Sigmoid colon (tissue), 7 donors: ENCODE data around the gene DHX15. TPM values are rescaled to one million over a fixed set of nuclear protein-coding genes. Genes with fewer than 3 reads are reported as not detected.

ENCODE experiments used
- DNase-seq: peaks from one replicate; pipeline ENCODE4 v3.0.0-alpha.2; 2019
- H3K27ac ChIP-seq, 4 donors: fragments of 200-600 bp; sonication (generic); one replicate each; pipeline ENCODE4 v1.5.1; 2016 to 2019; ENCODE audit warnings: mild to moderate bottlenecking in 1 of 4
- H3K27me3 ChIP-seq, 3 donors: fragments of 200-600 bp; sonication (generic); one replicate each; pipeline ENCODE4 v1.5.1; 2019; ENCODE audit warnings: mild to moderate bottlenecking in 1 of 3
- H3K36me3 ChIP-seq, 4 donors: fragments of 200-600 bp; sonication (generic); one replicate each; pipeline ENCODE4 v1.5.1; 2016 to 2019
- H3K4me1 ChIP-seq, 4 donors: fragments of 200-600 bp; sonication (generic); one replicate each; pipeline ENCODE4 v1.5.1; 2017 to 2019
- H3K4me3 ChIP-seq, 4 donors: fragments of 200-600 bp; sonication (generic); one replicate each; pipeline ENCODE4 v1.5.1; 2017 to 2019; ENCODE audit warnings: mild to moderate bottlenecking in 2 of 4, moderate library complexity in 1 of 4
- H3K9me3 ChIP-seq, 4 donors: fragments of 200-600 bp in 3 of 4; sonication (generic) in 3 of 4; one replicate each; pipeline versions ENCODE4 v1.5.1 to v1.6.1; 2013 to 2019
- EP300 ChIP-seq, 4 donors: sonication (generic); formaldehyde crosslinking; IDR thresholded peaks; one replicate each; pipeline ENCODE4 v1.6.1; 2017; ENCODE audit warnings: antibody characterized with exemption in 4 of 4
- POLR2A ChIP-seq, 2 donors: fragments of 450-650 bp; IDR thresholded peaks; one replicate each; pipeline ENCODE4 v1.6.1; 2016; ENCODE audit warnings: antibody characterized with exemption in 2 of 2, mild to moderate bottlenecking in 2 of 2, moderate library complexity in 2 of 2
- POLR2AphosphoS5 ChIP-seq, 4 donors: sonication (generic); formaldehyde crosslinking; IDR thresholded peaks; one replicate each; pipeline ENCODE4 v1.6.1; 2017; ENCODE audit warnings: antibody characterized with exemption in 4 of 4
- WGBS, 2 donors: extraction: QIAGEN DNeasy Blood & Tissue Kit; methylation state at CpG; one replicate each; pipeline ENCODE4 v1.1.7; 2013; 5-methylcytosine and 5-hydroxymethylcytosine counted together
- intact Hi-C: fragments of 100-400 bp; cut with DNase I; formaldehyde crosslinking; loops from one replicate; pipeline ENCODE4 v1.15.1; 2023
- polyA plus RNA-seq, 3 donors: library from polyadenylated mRNA; stranded (reverse); fragments of 200-250 nt; gene quantifications; one replicate each; pipeline ENCODE4 v1.2.3, GENCODE V29; 2013
- small RNA-seq, 3 donors: library from RNA; depleted of rRNA; stranded (forward); fragments of <200 nt; gene quantifications; one replicate each; pipeline ENCODE3, GENCODE V24; 2016
- total RNA-seq, 4 donors: library from RNA; depleted of rRNA; stranded (reverse); fragments of >200 nt; gene quantifications; one replicate each; pipeline ENCODE4 v1.1.0, GENCODE V29; 2016
- TF ChIP-seq, protein P1 (sequence below), 4 experiments: fragments of 450-650 bp in 3 of 4; fragments of 200-600 bp in 1 of 4; IDR thresholded peaks; one replicate each; pipeline ENCODE4 v1.5.1; 2016 to 2019; ENCODE audit warnings: antibody characterized with exemption in 4 of 4, mild to moderate bottlenecking in 3 of 4, moderate library complexity in 2 of 4
- donor health status: healthy with polysubstance abuse.
- donor health status: Bipolar disorder and iron deficiency.
- donor health status: healthy.

Gene DHX15
- total and polyA plus RNA-seq, 7 donors, result 53.5 to 136 (median 103) TPM

DNA sequence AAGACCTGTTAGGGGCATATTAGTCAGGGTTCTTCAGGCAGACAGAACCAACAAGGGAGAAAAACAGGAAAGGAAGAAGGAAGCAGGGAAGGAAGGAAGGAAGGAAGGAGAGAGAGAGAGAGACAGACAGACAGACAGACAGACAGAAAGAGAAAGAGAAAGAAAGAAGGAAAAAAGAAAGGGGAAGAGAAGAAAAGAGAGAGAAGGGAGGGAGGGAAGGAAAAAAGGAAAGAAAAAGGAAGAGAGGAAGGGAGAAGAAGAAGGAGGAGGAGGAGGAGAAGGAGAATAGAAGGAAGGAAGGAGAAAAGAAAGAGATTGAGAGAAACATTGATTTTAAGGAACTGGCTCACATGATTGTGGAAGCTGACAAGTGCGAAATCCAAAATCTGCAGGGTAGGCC is 89.0 kb downstream of the DHX15 start:
- 92 to 93% methylated on average over 1 of the region's 1 CpG for WGBS, 2 donors
- H3K27ac ChIP-seq, result no peak overlapping the region
- DNase-seq, result no peak
- TF ChIP-seq POLR2A (IDR thresholded peaks at IDR 0.05) (no peak), EP300 (IDR thresholded peaks at IDR 0.05) (no peak), POLR2AphosphoS5 (IDR thresholded peaks at IDR 0.05) (no peak)
- TF ChIP-seq, protein P1, sequence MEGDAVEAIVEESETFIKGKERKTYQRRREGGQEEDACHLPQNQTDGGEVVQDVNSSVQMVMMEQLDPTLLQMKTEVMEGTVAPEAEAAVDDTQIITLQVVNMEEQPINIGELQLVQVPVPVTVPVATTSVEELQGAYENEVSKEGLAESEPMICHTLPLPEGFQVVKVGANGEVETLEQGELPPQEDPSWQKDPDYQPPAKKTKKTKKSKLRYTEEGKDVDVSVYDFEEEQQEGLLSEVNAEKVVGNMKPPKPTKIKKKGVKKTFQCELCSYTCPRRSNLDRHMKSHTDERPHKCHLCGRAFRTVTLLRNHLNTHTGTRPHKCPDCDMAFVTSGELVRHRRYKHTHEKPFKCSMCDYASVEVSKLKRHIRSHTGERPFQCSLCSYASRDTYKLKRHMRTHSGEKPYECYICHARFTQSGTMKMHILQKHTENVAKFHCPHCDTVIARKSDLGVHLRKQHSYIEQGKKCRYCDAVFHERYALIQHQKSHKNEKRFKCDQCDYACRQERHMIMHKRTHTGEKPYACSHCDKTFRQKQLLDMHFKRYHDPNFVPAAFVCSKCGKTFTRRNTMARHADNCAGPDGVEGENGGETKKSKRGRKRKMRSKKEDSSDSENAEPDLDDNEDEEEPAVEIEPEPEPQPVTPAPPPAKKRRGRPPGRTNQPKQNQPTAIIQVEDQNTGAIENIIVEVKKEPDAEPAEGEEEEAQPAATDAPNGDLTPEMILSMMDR (IDR thresholded peaks at IDR 0.05), result no peak
- intact Hi-C loops, result no loop called here
- H3K36me3 ChIP-seq, result no peaks in the 10 kb centered on the region
- no peak overlapping the region for H3K4me3 ChIP-seq
- H3K27me3 ChIP-seq, result no peaks in the 10 kb centered on the region
- H3K9me3 ChIP-seq, result no peaks in the 10 kb centered on the region
- no peaks in the 10 kb centered on the region for H3K4me1 ChIP-seq

DNA sequence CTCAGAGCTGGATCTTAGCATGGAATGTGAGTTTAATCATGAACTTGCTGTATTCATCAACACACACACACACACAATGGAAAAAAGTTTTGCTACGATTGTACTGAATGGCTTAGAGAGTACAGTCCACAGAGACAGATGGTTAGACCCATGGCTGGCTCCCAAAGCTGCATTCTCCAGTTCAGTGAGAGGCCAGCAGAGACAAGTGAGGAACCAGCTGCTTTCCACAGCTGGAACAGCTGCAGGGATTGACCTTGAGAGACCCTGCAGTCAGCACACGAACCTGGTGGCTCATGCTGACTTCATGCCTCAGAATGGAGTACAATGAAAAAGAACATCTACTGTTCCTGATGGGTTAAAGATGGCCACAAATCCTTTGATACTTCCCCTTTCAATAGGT is 94.5 kb downstream of the DHX15 start:
- no peaks in the 10 kb centered on the region for H3K4me1 ChIP-seq
- no peak overlapping the region for H3K4me3 ChIP-seq
- TF ChIP-seq POLR2AphosphoS5 (IDR thresholded peaks at IDR 0.05), result peak in 1 of 4 donors; percentile 47
- no peak for TF ChIP-seq EP300 (IDR thresholded peaks at IDR 0.05)
- TF ChIP-seq POLR2A (IDR thresholded peaks at IDR 0.05), result no peak
- TF ChIP-seq, protein P1 (IDR thresholded peaks at IDR 0.05), result no peak
- no peaks in the 10 kb centered on the region for H3K9me3 ChIP-seq
- WGBS, 2 donors, result 69 to 82% methylated on average over 2 of the region's 2 CpGs
- no peaks in the 10 kb centered on the region for H3K27me3 ChIP-seq
- H3K27ac ChIP-seq, result no peak overlapping the region
- peak; percentile 71 for DNase-seq
- intact Hi-C loops, result loop anchor here (5.0 to 10.0 kb wide), 2 partner anchors 487 to 655 kb away; no protein-coding TSS in a partner anchor
- H3K36me3 ChIP-seq, result no peaks in the 10 kb centered on the region

DNA sequence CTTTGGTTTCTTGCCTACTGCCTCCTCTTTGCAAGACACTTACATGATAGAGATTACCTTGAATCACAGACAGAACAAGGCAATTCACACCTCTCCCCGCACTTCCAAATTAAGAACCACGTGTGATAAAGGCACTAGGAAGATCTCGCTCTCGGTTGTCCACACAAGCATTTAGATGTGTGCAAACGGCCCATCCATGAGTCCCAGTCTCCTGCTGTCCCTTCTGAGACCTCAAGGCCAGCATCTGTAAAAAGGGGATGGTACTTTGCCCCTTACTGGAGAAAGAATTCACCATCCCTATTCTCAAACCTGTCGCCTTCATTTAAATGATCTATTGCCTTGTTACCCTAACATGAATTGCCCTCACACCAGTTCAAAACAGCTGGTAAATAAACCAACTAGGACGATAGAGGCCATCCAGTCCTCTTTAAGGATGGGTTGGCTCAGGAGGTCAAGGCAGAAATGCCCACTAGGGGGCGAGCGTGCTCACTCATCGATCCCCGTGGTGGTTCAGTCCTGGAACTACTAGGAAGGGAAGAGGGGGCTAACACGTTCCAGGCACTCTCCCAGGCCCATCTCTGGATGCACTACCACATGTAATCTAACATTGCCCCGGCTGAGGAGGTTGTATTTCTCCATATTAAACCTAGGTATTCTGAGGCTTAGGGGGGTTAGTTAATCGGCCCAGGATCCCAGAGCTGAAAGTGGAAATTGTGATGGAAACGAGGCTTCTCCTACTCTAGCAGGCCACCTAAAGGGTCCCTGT is 95.8 kb downstream of the DHX15 start:
- Histone ChIP-seq H3K4me1 (no peaks in the 10 kb centered on the region), H3K4me3 (no peak overlapping the region), H3K27me3 (no peaks in the 10 kb centered on the region), H3K36me3 (no peaks in the 10 kb centered on the region), H3K9me3 (no peaks in the 10 kb centered on the region), H3K27ac (no peak overlapping the region)
- 30 to 33% methylated on average over 15 of the region's 15 CpGs for WGBS, 2 donors
- DNase-seq, result peak; percentile 82
- no peak for TF ChIP-seq POLR2A (IDR thresholded peaks at IDR 0.05)
- TF ChIP-seq, protein P1 (IDR thresholded peaks at IDR 0.05), result peak; percentile 45 to 83 (median 78)
- intact Hi-C loops, result loop anchor here (5.0 to 10.0 kb wide), 2 partner anchors 489 to 656 kb away; no protein-coding TSS in a partner anchor

DNA sequence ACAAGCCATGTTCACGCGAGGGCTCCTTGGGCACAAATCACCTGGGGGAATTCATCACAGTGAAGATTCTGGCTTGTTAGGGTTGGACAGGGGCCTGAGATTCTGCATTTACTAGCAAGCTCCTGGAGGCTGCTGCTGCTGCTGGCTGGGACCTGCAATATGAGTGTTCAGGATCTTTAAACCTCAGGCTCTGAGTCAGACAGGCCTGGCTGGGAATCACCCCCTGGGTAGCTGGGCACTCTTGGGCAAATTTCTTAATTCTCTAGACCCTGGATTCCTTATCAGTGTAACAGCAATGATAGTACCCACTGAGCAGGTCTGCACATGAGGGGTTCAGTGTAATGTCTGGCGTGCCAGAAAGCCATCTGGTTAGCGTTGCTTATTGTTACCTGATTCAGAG is 101.5 kb downstream of the DHX15 start:
- Histone ChIP-seq H3K4me1 (peaks cover 0 to 3% (median 0%) of the 10 kb centered on the region in 4 donors), H3K4me3 (no peak overlapping the region), H3K36me3 (no peaks in the 10 kb centered on the region), H3K9me3 (no peaks in the 10 kb centered on the region), H3K27ac (no peak overlapping the region), H3K27me3 (no peaks in the 10 kb centered on the region)
- no peak for DNase-seq
- no peak for TF ChIP-seq EP300 (IDR thresholded peaks at IDR 0.05)
- intact Hi-C loops, result loop anchor here (10.0 kb wide), 1 partner anchor 662 kb away; no protein-coding TSS in a partner anchor
- 93 to 95% methylated on average over 4 of the region's 4 CpGs for WGBS, 2 donors

DNA sequence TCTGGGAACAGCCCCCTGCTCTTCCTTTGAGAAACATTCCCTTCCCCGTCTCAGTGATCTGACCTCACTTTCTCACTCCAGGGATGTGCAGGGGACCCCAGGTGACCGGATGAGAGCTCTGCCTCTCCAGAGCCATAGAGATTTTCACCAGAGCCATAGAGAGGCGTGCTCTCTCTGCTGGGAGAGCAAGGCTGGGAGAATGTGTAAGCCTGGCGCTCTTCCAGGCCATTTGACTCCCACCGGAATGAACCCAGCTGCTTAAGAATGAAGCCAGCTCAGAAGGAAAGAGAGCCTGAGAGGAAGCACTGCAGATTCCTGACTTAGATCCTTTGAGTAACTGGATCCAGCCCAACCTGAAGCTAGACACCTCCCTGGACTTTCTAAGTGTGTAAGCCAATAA is 106.4 kb downstream of the DHX15 start:
- H3K4me3 ChIP-seq, result no peak overlapping the region
- TF ChIP-seq EP300 (IDR thresholded peaks at IDR 0.05) (no peak), POLR2AphosphoS5 (IDR thresholded peaks at IDR 0.05) (no peak), POLR2A (IDR thresholded peaks at IDR 0.05) (no peak)
- TF ChIP-seq, protein P1 (IDR thresholded peaks at IDR 0.05), result no peak
- no peaks in the 10 kb centered on the region for H3K9me3 ChIP-seq
- H3K4me1 ChIP-seq, result peaks cover 0 to 13% (median 6%) of the 10 kb centered on the region in 4 donors
- DNase-seq, result peak; percentile 80
- H3K27ac ChIP-seq, result no peak overlapping the region
- peaks cover 0 to 4% (median 0%) of the 10 kb centered on the region in 3 donors for H3K27me3 ChIP-seq
- 42 to 45% methylated on average over 5 of the region's 5 CpGs for WGBS, 2 donors
- intact Hi-C loops, result loop anchor here (10.0 kb wide), 1 partner anchor 317 kb away; the partner anchor contains the start of gene SOD3
- no peaks in the 10 kb centered on the region for H3K36me3 ChIP-seq

Small RNAs within 50 kb of the gene (small RNA-seq; reads per million reads assigned to genes)
- 0 reads per million in 3 donors for gene MIR573
- 0 reads per million in 3 donors for gene RN7SL16P

Other genes starting within 250 kb of the DHX15 start
- gene SOD3, start 211.0 kb upstream of the DHX15 start, total RNA-seq, result 100 to 1,000 TPM in 2 of 4 donors, 10 to 100 TPM in 2; 45.3 to 164 (median 95.4) TPM
- 10 to 100 TPM in 1 of 3 donors, 1 to 10 TPM in 2; 3.2 to 28.9 (median 9.6) TPM for gene SOD3, start 211.0 kb upstream of the DHX15 start, polyA plus RNA-seq